GM23248 (cell line): ENCODE results near the gene LIMA1.

Experiments used
- EZH2 ChIP-seq: fragments of 200-600 bp; sonication (generic); IDR thresholded peaks from 2 replicates; pipeline ENCODE4 v1.6.1; 2018; ENCODE audit warnings: antibody characterized with exemption, mild to moderate bottlenecking; ENCODE audit not compliant: insufficient read depth, poor library complexity, severe bottlenecking
- EZH2phosphoT487 ChIP-seq: fragments of 200-600 bp; sonication (generic); IDR thresholded peaks from 2 replicates; pipeline ENCODE4 v1.6.1; 2018; ENCODE audit warnings: antibody characterized with exemption, moderate library complexity, mild to moderate bottlenecking, low read depth; ENCODE audit not compliant: insufficient read depth

DNA sequence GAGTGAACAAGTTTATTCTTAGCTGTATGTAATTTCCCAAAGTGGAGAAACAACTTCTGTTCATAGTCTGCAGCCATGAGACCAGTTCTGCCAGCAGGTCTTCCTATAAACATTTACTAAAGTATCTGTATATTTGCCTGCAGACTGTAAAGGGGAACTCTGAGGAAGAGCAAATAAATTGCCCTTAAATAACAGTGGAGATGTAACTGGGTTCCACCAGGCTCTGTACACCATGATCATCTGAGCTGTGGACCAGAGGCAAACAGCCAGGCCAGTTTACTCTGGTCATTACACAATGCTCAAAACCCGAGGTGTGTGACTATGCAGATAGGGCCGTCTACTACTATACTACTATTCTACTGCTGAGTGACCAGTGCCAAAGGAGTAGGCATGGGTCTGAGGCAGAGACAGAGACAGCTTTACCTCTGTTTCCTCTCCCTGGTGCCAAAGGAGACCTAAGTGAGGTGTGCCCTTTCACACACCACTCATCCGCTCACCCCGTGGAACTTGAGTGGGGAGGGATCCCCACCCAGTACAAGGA is 95.0 kb downstream of the LIMA1 start:
- TF ChIP-seq EZH2 (no peak), EZH2phosphoT487 (no peak)
